ENCODE measurements around the gene BLVRB. TPM values are rescaled to one million over a fixed set of nuclear protein-coding genes. Genes with fewer than 3 reads are reported as not detected.

BLVRB gene
- total and polyA plus RNA-seq, 2 of the 8 experiments (the other 6 are each of a cell fraction or from before 2014, with no cell fraction given), result 28.7 to 182 TPM

DNA sequence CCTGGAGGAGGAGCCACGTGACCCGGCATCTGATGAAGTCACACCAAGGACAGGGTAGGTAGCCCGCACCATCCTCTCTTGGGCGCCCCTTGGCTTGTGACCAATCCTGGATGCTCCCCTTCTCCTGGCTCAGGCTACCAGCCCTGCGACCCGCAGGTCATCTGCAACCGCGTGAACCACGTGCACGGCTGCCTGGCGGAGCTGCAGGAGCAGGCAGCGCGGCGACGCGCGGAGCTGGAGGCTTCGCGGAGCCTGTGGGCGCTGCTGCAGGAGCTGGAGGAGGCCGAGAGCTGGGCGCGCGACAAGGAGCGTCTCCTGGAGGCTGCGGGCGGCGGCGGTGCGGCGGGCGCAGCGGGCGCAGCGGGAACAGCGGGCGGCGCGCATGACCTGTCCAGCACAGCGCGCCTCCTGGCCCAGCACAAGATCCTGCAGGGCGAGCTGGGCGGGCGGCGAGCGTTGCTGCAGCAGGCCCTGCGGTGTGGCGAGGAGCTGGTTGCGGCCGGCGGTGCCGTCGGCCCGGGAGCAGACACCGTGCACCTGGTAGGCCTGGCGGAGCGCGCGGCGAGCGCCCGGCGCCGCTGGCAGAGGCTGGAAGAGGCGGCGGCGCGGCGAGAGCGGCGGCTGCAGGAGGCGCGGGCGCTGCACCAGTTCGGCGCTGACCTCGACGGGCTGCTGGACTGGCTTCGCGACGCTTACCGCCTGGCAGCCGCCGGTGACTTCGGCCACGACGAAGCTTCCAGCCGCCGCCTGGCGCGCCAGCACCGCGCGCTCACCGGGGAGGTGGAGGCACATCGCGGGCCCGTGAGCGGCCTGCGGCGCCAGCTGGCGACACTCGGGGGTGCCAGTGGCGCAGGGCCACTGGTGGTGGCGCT is 47.2 kb upstream of the BLVRB start (continued):
- TF ChIP-seq GABPA (IDR thresholded peaks at IDR 0.05; ENCODE audit: borderline replicate concordance, insufficient read depth, low read length), result 0 out of 2 replicates have a peak, but pooled peaks have one; percentile 29
- TF ChIP-seq PHF8 (conservative IDR thresholded peaks at IDR 0.05; ENCODE audit: low read depth, low read length), result no peak
- TF ChIP-seq RBBP5 (IDR thresholded peaks at IDR 0.05; ENCODE audit: borderline replicate concordance, low read depth, low read length), result no peak
- no peak for TF ChIP-seq CEBPB (IDR thresholded peaks at IDR 0.05; ENCODE audit: low read depth, low read length)
- no peak for TF ChIP-seq CTBP2 (IDR thresholded peaks at IDR 0.05; ENCODE audit: borderline replicate concordance, insufficient read depth, insufficient read length, low read length)
- no peak for TF ChIP-seq ZNF274 (IDR thresholded peaks at IDR 0.05; ENCODE audit: borderline replicate concordance, extremely low read depth, low read length)
- TF ChIP-seq EP300 (IDR thresholded peaks at IDR 0.05; ENCODE audit: borderline replicate concordance in 1 of 2, low read depth in 2 of 2, low read length in 2 of 2), result peak in 1 of 2 experiments; percentile 21; a peak in 1 of 3 replicates
- TF ChIP-seq, protein P1, sequence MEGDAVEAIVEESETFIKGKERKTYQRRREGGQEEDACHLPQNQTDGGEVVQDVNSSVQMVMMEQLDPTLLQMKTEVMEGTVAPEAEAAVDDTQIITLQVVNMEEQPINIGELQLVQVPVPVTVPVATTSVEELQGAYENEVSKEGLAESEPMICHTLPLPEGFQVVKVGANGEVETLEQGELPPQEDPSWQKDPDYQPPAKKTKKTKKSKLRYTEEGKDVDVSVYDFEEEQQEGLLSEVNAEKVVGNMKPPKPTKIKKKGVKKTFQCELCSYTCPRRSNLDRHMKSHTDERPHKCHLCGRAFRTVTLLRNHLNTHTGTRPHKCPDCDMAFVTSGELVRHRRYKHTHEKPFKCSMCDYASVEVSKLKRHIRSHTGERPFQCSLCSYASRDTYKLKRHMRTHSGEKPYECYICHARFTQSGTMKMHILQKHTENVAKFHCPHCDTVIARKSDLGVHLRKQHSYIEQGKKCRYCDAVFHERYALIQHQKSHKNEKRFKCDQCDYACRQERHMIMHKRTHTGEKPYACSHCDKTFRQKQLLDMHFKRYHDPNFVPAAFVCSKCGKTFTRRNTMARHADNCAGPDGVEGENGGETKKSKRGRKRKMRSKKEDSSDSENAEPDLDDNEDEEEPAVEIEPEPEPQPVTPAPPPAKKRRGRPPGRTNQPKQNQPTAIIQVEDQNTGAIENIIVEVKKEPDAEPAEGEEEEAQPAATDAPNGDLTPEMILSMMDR (IDR thresholded peaks at IDR 0.05; ENCODE audit: control extremely low read depth in 1 of 3, insufficient read depth in 1 of 3, low read depth in 1 of 3, low read length in 3 of 3), result 0 out of 4 replicates have a peak, but pooled peaks of 1 of the 3 experiments have one; percentile 22
- TF ChIP-seq CREB1 (IDR thresholded peaks at IDR 0.05), result peak; percentile 37; the same call in 1 of the 2 replicates
- TF ChIP-seq, protein P2, sequence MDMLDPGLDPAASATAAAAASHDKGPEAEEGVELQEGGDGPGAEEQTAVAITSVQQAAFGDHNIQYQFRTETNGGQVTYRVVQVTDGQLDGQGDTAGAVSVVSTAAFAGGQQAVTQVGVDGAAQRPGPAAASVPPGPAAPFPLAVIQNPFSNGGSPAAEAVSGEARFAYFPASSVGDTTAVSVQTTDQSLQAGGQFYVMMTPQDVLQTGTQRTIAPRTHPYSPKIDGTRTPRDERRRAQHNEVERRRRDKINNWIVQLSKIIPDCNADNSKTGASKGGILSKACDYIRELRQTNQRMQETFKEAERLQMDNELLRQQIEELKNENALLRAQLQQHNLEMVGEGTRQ (IDR thresholded peaks at IDR 0.05; ENCODE audit: low read length), result peak; percentile 79
- TF ChIP-seq, protein P3, sequence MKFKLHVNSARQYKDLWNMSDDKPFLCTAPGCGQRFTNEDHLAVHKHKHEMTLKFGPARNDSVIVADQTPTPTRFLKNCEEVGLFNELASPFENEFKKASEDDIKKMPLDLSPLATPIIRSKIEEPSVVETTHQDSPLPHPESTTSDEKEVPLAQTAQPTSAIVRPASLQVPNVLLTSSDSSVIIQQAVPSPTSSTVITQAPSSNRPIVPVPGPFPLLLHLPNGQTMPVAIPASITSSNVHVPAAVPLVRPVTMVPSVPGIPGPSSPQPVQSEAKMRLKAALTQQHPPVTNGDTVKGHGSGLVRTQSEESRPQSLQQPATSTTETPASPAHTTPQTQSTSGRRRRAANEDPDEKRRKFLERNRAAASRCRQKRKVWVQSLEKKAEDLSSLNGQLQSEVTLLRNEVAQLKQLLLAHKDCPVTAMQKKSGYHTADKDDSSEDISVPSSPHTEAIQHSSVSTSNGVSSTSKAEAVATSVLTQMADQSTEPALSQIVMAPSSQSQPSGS (IDR thresholded peaks at IDR 0.05; ENCODE audit: low read length), result no peak
- TF ChIP-seq JUN (IDR thresholded peaks at IDR 0.05; ENCODE audit: low read depth, low read length), result no peak
- TF ChIP-seq TEAD4 (IDR thresholded peaks at IDR 0.05; ENCODE audit: low read depth, low read length), result no peak
- 0 out of 2 replicates have a peak, but pooled peaks have one; percentile 14 for TF ChIP-seq TBP (IDR thresholded peaks at IDR 0.05; ENCODE audit: low read depth, low read length)
- no peak for TF ChIP-seq BRCA1 (IDR thresholded peaks at IDR 0.05; ENCODE audit: low read depth, low read length)
- TF ChIP-seq KDM4A (IDR thresholded peaks at IDR 0.05; ENCODE audit: low read depth, low read length, severe bottlenecking), result peak; percentile 78

Data from H1 (cell line).